Activated CD4-positive, alpha-beta T cell treated with anti-CD3 and anti-CD28 coated beads, Interleukin-2, amount 10 ng/mL, durations not matched to agents 7 days and 5 days (primary cell): ENCODE data around the gene TMA16. TPM values are rescaled to one million over a fixed set of nuclear protein-coding genes. Genes with fewer than 3 reads are reported as not detected.

Experiments used
- CTCF ChIA-PET: fragments of 350-600 bp; sonication (Branson Sonifier 250); formaldehyde crosslinking; loops from one replicate; lab custom pipeline; 2021; ENCODE audit warnings: antibody characterized with exemption; lab: Charles Lee
- POLR2A ChIA-PET: fragments of 350-600 bp; sonication (Branson Sonifier 250); formaldehyde crosslinking; loops from one replicate; lab custom pipeline; 2021; ENCODE audit warnings: antibody characterized with exemption; lab: Charles Lee
- DNase-seq: peaks from one replicate; pipeline ENCODE4 v3.0.0-alpha.2; 2020
- H3K27ac Mint-ChIP-seq: one replicate; pipeline ENCODE4 v1.8.0; 2021; ENCODE audit warnings: mild to moderate bottlenecking, moderate library complexity, mixed read lengths
- H3K27me3 Mint-ChIP-seq: one replicate; pipeline ENCODE4 v1.8.0; 2021; ENCODE audit warnings: mixed read lengths
- H3K36me3 Mint-ChIP-seq: one replicate; pipeline ENCODE4 v1.8.0; 2021; ENCODE audit warnings: low read depth, mixed read lengths
- H3K4me1 Mint-ChIP-seq: one replicate; pipeline ENCODE4 v1.8.0; 2021; ENCODE audit warnings: mixed read lengths
- H3K4me3 Mint-ChIP-seq: one replicate; pipeline ENCODE4 v1.8.0; 2021; ENCODE audit warnings: mild to moderate bottlenecking, moderate library complexity, mixed read lengths
- H3K9me3 Mint-ChIP-seq: one replicate; pipeline ENCODE4 v1.8.0; 2021; ENCODE audit warnings: mixed read lengths
- total RNA-seq, 2 experiments: library from RNA; stranded (reverse); gene quantifications; one replicate each; pipeline ENCODE4 v1.2.3, GENCODE V29; 2021

The TMA16 gene
- total RNA-seq, 2 experiments from 2014 or later, result 28.8 to 31.2 TPM

DNA sequence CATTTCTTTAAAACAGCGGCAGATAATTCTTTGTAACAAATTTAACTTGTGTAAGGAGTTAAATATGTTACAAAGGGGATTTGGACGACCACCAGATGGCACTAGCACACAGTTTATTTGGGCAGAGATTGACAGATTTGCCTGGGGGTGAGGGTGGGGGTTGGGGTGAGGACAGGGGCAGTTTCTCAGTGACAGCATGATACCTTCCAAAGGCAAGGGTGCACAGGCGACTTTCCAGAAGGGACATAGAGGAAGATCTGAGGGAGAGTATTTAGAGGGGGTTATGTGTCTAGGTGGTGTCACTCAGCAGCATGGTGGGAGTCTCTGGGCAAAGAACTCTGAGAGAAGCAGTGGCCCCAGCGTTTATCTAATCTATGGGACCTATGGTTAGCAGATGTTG, 9.6 kb upstream of the TMA16 start:
- POLR2A ChIA-PET, result no interaction called here
- Mint-ChIP-seq H3K4me1 (no peaks in the 10 kb centered on the region), H3K36me3 (no peaks in the 10 kb centered on the region), H3K27ac (no peak overlapping the region), H3K9me3 (no peaks in the 10 kb centered on the region), H3K4me3 (no peak overlapping the region), H3K27me3 (peaks cover 15% of the 10 kb centered on the region)
- CTCF ChIA-PET, result interaction anchor here (1.1 to 1.9 kb wide), 2 partner anchors 64 to 66 kb away, joined by 3 to 9 read pairs; no protein-coding TSS in a partner anchor
- peak; percentile 70 for DNase-seq

DNA sequence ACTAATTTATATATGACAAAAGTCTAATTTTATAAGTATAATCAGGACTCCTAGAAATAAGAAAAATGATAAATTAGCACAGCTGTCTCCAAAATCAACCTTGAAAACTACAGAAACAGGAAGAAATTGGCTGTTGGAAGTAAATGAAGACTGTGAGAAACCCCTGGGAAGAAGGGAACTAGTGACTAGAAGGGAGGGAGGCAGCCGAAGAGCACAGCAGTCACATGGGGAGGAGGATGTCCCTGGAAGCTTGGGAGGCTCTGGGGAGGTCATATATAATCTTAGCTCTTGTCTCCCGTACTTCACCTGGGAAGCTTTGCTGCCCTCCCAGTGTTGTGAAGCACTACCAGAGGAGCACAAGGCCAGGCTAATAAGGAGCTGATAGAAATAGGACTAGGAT, 8.9 kb upstream of the TMA16 start:
- POLR2A ChIA-PET, result no interaction called here
- DNase-seq, result no peak
- H3K4me3 Mint-ChIP-seq, result no peak overlapping the region
- no peak overlapping the region for H3K27ac Mint-ChIP-seq
- H3K4me1 Mint-ChIP-seq, result no peaks in the 10 kb centered on the region
- H3K36me3 Mint-ChIP-seq, result no peaks in the 10 kb centered on the region
- peaks cover 20% of the 10 kb centered on the region for H3K27me3 Mint-ChIP-seq
- CTCF ChIA-PET, result interaction anchor here (0.6 to 1.9 kb wide), 3 partner anchors 8 to 65 kb away, joined by 3 to 9 read pairs (median 4); no protein-coding TSS in a partner anchor
- H3K9me3 Mint-ChIP-seq, result no peaks in the 10 kb centered on the region

DNA sequence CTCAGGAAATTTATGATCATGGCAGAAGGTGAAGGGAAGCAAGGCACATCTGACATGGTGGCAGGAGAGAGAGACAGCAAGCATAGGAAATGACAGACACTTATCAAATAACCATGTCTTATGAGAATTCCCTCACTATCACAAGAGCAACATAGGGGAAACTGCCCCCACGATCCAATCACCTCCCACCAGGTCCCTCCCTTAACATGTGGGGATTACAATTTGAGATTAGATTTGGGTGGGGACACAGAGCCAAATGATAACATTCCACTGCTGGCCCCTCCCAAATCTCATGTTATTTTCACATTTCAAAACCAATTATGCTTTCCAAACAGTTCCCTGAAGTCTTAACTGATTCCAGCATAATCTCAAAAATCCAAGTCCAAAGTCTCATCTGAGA, 8.2 kb upstream of the TMA16 start:
- Mint-ChIP-seq H3K36me3 (no peaks in the 10 kb centered on the region), H3K27ac (no peak overlapping the region), H3K4me3 (no peak overlapping the region), H3K4me1 (no peaks in the 10 kb centered on the region), H3K9me3 (no peaks in the 10 kb centered on the region), H3K27me3 (peaks cover 19% of the 10 kb centered on the region)
- DNase-seq, result no peak
- CTCF ChIA-PET, result interaction anchor here (0.6 to 1.9 kb wide), 2 partner anchors 7 to 64 kb away, joined by 4 to 9 read pairs; no protein-coding TSS in a partner anchor
- POLR2A ChIA-PET, result no interaction called here

DNA sequence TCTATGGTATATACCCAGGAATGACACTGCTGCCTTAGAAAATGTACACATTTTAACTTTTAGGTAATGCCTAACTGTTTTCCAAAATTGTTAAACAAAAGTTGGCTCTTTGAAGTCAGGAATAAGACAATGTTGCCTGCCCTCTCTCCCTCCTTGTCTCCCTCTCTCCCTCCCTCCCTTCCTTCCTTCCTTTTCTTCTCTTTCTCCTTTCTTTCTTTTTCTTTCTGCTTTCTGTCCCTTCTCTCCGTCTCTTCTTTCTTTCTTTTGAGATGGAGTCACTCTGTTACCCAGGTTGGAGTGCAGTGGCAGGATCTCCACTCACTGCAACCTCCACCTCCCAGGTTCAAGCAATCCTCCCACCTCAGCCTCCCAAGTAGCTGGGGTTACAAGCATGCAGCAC, 4.6 kb upstream of the TMA16 start:
- Mint-ChIP-seq H3K4me1 (peaks cover 12% of the 10 kb centered on the region), H3K27me3 (peaks cover 19% of the 10 kb centered on the region), H3K36me3 (no peaks in the 10 kb centered on the region), H3K27ac (no peak overlapping the region), H3K4me3 (no peak overlapping the region), H3K9me3 (no peaks in the 10 kb centered on the region)
- DNase-seq, result no peak
- POLR2A ChIA-PET, result no interaction called here
- CTCF ChIA-PET, result interaction anchor here (1.2 kb wide), 1 partner anchor 60 kb away, joined by 3 read pairs; no protein-coding TSS in a partner anchor

DNA sequence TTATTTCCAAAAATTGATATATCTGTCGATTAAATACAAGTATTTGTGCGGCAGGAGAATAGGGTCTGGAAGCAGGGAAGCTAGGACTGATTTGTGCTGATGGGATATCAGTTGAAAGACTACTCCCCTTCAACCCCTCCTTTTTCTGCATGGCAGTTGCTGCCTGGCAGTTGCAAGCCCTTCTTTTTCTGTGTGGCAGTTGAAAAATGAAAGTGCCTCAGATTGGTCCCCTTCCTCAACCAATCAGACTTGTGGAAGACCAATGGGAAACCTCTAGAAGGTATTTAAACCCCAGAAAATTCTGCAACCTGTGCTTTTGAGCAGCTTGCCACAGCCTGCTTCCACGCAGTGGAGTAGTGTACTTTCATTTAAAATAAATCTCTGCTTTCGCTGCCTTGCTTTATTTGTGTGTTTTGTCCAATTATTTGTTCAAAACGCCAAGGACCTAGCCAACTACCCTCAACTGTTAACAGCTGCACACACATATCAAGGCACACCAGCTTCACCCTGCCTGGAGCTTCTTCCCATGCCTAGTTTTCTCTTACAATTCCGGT, 1.5 kb upstream of the TMA16 start:
- H3K27ac Mint-ChIP-seq, result peak overlapping the region; percentile 98
- DNase-seq, result no peak
- H3K4me1 Mint-ChIP-seq, result peaks cover 34% of the 10 kb centered on the region
- H3K27me3 Mint-ChIP-seq, result peaks cover 14% of the 10 kb centered on the region
- H3K4me3 Mint-ChIP-seq, result peak overlapping the region; percentile 92
- peaks cover 9% of the 10 kb centered on the region for H3K36me3 Mint-ChIP-seq
- no peaks in the 10 kb centered on the region for H3K9me3 Mint-ChIP-seq
- ChIA-PET CTCF (interaction anchor here (0.5 kb wide), 1 partner anchor 57 kb away, joined by 3 read pairs; no protein-coding TSS in a partner anchor), POLR2A (no interaction called here)

DNA sequence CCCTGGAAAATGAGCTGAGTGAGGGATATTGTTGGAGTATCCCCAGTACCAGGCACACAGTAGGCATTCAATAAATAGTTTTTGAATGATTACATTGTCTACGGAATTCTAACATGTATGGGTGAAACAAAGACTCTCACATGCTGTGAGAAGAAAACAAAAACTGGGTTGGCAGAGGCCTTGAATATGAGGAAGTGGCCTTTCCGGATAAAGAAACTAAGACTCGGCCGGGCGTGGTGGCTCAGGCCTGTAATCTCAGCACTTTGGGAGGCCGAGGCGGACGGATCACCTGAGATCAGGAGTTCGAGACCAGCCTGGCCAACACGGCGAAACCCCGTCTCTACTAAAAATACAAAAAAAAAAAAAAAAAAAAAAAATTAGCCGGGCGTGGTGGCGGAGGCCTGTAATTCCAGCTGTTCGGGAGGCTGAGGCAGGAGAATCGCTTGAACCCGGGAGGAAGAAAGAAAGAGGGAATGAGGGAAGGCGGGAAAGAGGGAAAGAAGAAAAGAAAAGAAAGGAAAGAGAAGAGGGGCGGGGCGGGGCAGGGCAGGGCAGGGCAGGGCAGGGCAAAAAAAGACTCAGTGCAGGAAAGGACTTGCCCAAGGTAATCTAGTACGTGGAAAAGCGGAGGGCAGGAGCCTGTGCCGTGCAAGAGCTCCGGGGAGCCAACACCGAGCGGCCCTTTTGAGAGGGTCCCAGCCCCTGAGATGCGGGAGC, 689 bp upstream of the TMA16 start:
- Mint-ChIP-seq H3K4me3 (peak overlapping the region; percentile 92), H3K27me3 (peaks cover 13% of the 10 kb centered on the region), H3K4me1 (peaks cover 34% of the 10 kb centered on the region), H3K36me3 (peaks cover 9% of the 10 kb centered on the region), H3K9me3 (no peaks in the 10 kb centered on the region), H3K27ac (peak overlapping the region; percentile 98)
- CTCF ChIA-PET, result interaction anchor here (0.5 to 0.9 kb wide), 3 partner anchors 8 to 57 kb away, joined by 3 to 5 read pairs (median 4); no protein-coding TSS in a partner anchor
- DNase-seq, result no peak
- POLR2A ChIA-PET, result interaction anchor here (0.6 kb wide), 1 partner anchor 547 kb away, joined by 5 read pairs; no protein-coding TSS in a partner anchor

DNA sequence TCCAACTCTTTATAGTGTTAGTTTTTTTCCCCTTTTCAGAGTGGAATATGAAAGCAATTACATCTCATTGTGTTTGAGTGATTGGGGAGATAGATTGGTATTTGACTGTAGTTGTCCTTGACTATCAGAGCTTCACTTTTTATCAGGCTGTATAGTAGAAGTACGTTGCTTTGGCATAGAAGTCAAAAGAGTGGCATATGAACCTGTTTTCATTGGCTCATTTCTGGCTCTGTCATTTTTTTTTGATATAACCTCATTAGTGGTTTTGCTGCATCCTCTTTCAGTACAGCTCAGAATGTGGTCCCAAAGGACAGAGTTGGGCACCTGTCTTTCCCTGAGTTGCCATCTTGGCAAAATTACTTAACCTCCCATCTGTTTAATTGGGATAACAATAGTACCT, 1.4 kb downstream of the TMA16 start:
- H3K4me3 Mint-ChIP-seq, result peak overlapping the region; percentile 82
- H3K4me1 Mint-ChIP-seq, result peaks cover 34% of the 10 kb centered on the region
- no peaks in the 10 kb centered on the region for H3K9me3 Mint-ChIP-seq
- POLR2A ChIA-PET, result no interaction called here
- peaks cover 11% of the 10 kb centered on the region for H3K36me3 Mint-ChIP-seq
- no peaks in the 10 kb centered on the region for H3K27me3 Mint-ChIP-seq
- DNase-seq, result no peak
- CTCF ChIA-PET, result interaction anchor here (1.0 kb wide), 1 partner anchor 53 kb away, joined by 3 read pairs; no protein-coding TSS in a partner anchor
- H3K27ac Mint-ChIP-seq, result peak overlapping the region; percentile 87

DNA sequence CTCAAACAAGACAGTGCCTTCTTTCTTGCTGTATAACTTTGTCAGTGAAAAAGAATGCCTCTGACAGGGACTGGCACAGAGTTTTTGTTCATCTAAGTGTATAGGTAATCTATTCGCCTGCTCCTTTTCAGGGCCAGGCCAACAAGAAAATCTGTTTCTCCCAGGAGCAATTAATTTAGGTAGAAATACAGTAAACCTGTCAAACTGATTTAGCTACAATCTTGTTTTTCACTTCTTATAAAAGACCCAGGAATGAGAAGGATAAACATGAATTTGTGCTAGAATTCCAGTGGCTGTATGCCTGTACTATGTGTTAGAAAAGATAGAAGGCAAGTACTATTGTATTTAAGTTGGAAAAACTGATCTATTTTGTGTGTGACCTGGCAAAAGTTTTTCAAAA, 6.1 kb downstream of the TMA16 start:
- peaks cover 5% of the 10 kb centered on the region for H3K9me3 Mint-ChIP-seq
- no peak overlapping the region for H3K4me3 Mint-ChIP-seq
- DNase-seq, result no peak
- ChIA-PET POLR2A (no interaction called here), CTCF (interaction anchor here (1.0 kb wide), 1 partner anchor 9 kb away, joined by 3 read pairs; no protein-coding TSS in a partner anchor)
- peaks cover 26% of the 10 kb centered on the region for H3K4me1 Mint-ChIP-seq
- H3K27me3 Mint-ChIP-seq, result no peaks in the 10 kb centered on the region
- H3K36me3 Mint-ChIP-seq, result peaks cover 23% of the 10 kb centered on the region
- no peak overlapping the region for H3K27ac Mint-ChIP-seq

DNA sequence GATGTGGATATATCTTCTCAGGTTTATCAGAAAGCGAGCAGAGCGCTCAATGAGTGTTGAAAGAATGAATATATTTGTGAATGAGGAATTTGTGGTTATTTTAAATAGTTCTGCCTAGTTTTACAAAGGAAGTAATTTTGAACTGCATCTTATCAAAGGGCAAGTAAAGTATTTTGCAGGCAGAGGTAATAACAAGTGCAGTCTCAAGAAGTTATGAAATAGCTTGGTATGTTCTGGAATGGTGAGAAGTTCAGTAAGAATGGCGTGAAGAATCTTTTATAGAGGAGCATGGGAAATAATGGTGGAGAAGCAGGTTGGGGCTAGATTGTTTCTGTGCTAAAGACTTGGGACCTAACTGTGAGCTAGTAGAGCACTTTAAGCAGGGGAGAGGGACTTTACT, 10.9 kb downstream of the TMA16 start:
- peaks cover 7% of the 10 kb centered on the region for H3K4me1 Mint-ChIP-seq
- POLR2A ChIA-PET, result no interaction called here
- no peak for DNase-seq
- H3K36me3 Mint-ChIP-seq, result peaks cover 25% of the 10 kb centered on the region
- no peaks in the 10 kb centered on the region for H3K27me3 Mint-ChIP-seq
- H3K27ac Mint-ChIP-seq, result no peak overlapping the region
- CTCF ChIA-PET, result interaction anchor here (0.5 to 0.6 kb wide), 2 partner anchors 1111 to 1129 kb away, joined by 3 to 4 read pairs; no protein-coding TSS in a partner anchor
- H3K9me3 Mint-ChIP-seq, result peaks cover 5% of the 10 kb centered on the region
- no peak overlapping the region for H3K4me3 Mint-ChIP-seq

DNA sequence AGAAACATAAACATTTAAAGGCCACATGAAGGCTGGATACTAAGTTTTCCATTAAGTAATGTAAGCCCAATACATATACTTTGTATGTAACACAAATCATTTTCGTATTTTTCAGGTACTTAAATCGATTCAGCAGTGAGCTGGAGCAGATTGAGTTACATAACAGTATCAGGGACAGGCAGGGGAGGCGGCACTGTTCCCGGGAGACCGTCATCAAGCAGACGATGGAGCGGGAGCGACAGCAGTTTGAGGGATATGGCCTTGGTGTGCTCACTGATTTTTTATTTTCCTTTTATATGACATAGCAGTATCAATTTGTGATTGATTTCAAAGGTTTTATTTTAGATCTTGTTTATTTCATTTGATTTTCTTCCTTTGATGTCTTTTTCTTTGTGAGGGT, 20.7 kb downstream of the TMA16 start:
- ChIA-PET CTCF (no interaction called here), POLR2A (no interaction called here)
- H3K27ac Mint-ChIP-seq, result no peak overlapping the region

DNA sequence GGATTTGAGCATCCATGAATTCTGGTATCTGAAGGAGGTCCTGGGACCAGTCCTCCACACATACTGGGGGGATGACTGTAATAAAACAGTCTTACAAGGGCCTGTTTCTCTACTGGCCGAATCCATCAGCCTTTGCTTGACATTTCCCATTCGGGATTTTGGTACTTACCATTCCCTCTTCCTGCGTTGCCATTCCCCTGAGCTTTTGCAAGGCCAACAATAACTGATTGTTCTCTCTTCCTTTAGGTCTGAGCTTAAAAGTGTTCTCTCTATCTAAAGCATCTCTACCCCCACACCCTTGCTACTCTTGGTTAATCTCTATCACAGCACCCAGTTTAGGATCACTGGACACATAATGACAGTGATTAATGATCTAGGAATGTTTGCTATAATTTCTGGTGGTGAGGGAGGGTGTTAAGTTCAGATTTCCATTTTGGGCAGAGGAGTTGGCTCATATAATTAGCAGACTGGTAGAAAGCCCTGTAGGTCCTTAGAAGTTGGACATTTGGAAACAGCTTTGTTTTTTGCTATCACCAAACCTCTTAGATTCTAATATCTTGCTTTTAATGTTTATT, 29.4 kb downstream of the TMA16 start:
- ChIA-PET POLR2A (no interaction called here), CTCF (no interaction called here)
- Mint-ChIP-seq H3K36me3 (peaks cover 35% of the 10 kb centered on the region), H3K4me3 (no peak overlapping the region), H3K4me1 (no peaks in the 10 kb centered on the region), H3K9me3 (no peaks in the 10 kb centered on the region), H3K27ac (no peak overlapping the region), H3K27me3 (no peaks in the 10 kb centered on the region)
- DNase-seq, result no peak

More for the DNA sequence above, 20.7 kb downstream of the TMA16 start:
- H3K27me3 Mint-ChIP-seq, result no peaks in the 10 kb centered on the region
- H3K36me3 Mint-ChIP-seq, result peaks cover 46% of the 10 kb centered on the region
- H3K4me3 Mint-ChIP-seq, result no peak overlapping the region
- no peaks in the 10 kb centered on the region for H3K9me3 Mint-ChIP-seq
- DNase-seq, result no peak
- no peaks in the 10 kb centered on the region for H3K4me1 Mint-ChIP-seq

DNA sequence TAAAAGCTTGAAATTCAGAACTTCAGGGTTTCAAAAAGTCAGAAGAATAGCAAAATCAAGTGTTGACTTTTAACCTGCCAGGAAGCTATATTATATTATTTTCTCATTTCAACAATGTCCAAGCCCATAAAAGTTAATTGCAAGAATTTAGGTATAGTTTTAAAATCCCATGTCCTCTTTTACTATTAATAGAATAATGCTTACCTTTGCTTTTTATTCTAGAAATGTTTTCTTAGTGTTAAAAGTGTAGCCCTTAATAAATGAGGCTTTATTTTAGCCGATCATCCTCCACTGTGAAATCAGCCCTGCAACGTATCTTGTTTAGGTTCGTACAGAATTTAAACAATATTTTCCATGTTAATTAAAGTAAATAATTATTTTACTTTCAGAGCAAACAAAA, 31.5 kb downstream of the TMA16 start:
- Mint-ChIP-seq H3K9me3 (no peaks in the 10 kb centered on the region), H3K27me3 (no peaks in the 10 kb centered on the region), H3K4me3 (no peak overlapping the region), H3K36me3 (peaks cover 25% of the 10 kb centered on the region), H3K4me1 (no peaks in the 10 kb centered on the region), H3K27ac (no peak overlapping the region)
- POLR2A ChIA-PET, result no interaction called here
- CTCF ChIA-PET, result no interaction called here
- no peak for DNase-seq

DNA sequence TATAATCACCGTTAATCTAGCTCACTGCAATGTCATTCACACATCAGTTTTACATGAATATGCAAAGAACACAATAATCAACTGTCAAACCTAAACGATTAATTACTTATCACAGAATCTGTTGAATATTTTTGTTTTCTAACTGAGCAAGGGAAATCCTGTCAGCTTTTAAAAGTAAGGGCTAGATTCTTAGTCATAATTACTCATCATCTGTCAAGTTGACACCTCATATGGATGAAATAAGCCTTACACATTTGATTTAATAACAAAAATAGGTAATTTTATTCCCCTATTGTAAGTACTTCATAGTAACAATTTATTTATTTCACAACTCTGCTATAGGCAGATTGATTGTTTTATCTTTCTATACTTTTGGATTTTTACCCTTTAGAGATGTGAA, 32.7 kb downstream of the TMA16 start:
- no peaks in the 10 kb centered on the region for H3K9me3 Mint-ChIP-seq
- H3K27me3 Mint-ChIP-seq, result no peaks in the 10 kb centered on the region
- H3K4me3 Mint-ChIP-seq, result no peak overlapping the region
- H3K27ac Mint-ChIP-seq, result no peak overlapping the region
- no peak for DNase-seq
- POLR2A ChIA-PET, result no interaction called here
- CTCF ChIA-PET, result interaction anchor here (1.8 kb wide), 1 partner anchor 12 kb away, joined by 5 read pairs; no protein-coding TSS in a partner anchor
- no peaks in the 10 kb centered on the region for H3K4me1 Mint-ChIP-seq
- H3K36me3 Mint-ChIP-seq, result peaks cover 21% of the 10 kb centered on the region
